ENCODE measurements around the gene CDKL1. TPM values are rescaled to one million over a fixed set of nuclear protein-coding genes. Genes with fewer than 3 reads are reported as not detected.

CDKL1 gene
- total and polyA plus RNA-seq, 2 of the 13 experiments (the other 11 are each of a cell fraction or from before 2014, with no cell fraction given): 4.4 to 5.1 TPM

- TF ChIP-seq, protein P1, sequence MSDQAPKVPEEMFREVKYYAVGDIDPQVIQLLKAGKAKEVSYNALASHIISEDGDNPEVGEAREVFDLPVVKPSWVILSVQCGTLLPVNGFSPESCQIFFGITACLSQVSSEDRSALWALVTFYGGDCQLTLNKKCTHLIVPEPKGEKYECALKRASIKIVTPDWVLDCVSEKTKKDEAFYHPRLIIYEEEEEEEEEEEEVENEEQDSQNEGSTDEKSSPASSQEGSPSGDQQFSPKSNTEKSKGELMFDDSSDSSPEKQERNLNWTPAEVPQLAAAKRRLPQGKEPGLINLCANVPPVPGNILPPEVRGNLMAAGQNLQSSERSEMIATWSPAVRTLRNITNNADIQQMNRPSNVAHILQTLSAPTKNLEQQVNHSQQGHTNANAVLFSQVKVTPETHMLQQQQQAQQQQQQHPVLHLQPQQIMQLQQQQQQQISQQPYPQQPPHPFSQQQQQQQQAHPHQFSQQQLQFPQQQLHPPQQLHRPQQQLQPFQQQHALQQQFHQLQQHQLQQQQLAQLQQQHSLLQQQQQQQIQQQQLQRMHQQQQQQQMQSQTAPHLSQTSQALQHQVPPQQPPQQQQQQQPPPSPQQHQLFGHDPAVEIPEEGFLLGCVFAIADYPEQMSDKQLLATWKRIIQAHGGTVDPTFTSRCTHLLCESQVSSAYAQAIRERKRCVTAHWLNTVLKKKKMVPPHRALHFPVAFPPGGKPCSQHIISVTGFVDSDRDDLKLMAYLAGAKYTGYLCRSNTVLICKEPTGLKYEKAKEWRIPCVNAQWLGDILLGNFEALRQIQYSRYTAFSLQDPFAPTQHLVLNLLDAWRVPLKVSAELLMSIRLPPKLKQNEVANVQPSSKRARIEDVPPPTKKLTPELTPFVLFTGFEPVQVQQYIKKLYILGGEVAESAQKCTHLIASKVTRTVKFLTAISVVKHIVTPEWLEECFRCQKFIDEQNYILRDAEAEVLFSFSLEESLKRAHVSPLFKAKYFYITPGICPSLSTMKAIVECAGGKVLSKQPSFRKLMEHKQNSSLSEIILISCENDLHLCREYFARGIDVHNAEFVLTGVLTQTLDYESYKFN (CRISPR knock-in tag; conservative IDR thresholded peaks at IDR 0.05): no peak
- TF ChIP-seq, protein P2, sequence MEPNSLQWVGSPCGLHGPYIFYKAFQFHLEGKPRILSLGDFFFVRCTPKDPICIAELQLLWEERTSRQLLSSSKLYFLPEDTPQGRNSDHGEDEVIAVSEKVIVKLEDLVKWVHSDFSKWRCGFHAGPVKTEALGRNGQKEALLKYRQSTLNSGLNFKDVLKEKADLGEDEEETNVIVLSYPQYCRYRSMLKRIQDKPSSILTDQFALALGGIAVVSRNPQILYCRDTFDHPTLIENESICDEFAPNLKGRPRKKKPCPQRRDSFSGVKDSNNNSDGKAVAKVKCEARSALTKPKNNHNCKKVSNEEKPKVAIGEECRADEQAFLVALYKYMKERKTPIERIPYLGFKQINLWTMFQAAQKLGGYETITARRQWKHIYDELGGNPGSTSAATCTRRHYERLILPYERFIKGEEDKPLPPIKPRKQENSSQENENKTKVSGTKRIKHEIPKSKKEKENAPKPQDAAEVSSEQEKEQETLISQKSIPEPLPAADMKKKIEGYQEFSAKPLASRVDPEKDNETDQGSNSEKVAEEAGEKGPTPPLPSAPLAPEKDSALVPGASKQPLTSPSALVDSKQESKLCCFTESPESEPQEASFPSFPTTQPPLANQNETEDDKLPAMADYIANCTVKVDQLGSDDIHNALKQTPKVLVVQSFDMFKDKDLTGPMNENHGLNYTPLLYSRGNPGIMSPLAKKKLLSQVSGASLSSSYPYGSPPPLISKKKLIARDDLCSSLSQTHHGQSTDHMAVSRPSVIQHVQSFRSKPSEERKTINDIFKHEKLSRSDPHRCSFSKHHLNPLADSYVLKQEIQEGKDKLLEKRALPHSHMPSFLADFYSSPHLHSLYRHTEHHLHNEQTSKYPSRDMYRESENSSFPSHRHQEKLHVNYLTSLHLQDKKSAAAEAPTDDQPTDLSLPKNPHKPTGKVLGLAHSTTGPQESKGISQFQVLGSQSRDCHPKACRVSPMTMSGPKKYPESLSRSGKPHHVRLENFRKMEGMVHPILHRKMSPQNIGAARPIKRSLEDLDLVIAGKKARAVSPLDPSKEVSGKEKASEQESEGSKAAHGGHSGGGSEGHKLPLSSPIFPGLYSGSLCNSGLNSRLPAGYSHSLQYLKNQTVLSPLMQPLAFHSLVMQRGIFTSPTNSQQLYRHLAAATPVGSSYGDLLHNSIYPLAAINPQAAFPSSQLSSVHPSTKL (CRISPR knock-in tag; IDR thresholded peaks at IDR 0.05): no peak
- TF ChIP-seq TBX2 (CRISPR knock-in tag; IDR thresholded peaks at IDR 0.05; ENCODE audit: borderline replicate concordance) (no peak), ZBTB8A (CRISPR knock-in tag; IDR thresholded peaks at IDR 0.05; ENCODE audit: borderline replicate concordance, low read depth) (no peak), HMGA1 (CRISPR knock-in tag; conservative IDR thresholded peaks at IDR 0.05) (no peak), SSRP1 (CRISPR knock-in tag; IDR thresholded peaks at IDR 0.05) (no peak), ATF7-NPFF (CRISPR knock-in tag; IDR thresholded peaks at IDR 0.05; ENCODE audit: low read depth) (peak; percentile 80; the same call in 1 of the 2 replicates), ATF7 (IDR thresholded peaks at IDR 0.05) (no peak), ATF7 (CRISPR knock-in tag; IDR thresholded peaks at IDR 0.05) (no peak), ZNF230 (CRISPR knock-in tag; IDR thresholded peaks at IDR 0.05) (no peak; the same call in 1 of the 2 replicates), IRX3 (CRISPR knock-in tag; IDR thresholded peaks at IDR 0.05; ENCODE audit: borderline replicate concordance, low read depth) (peak; percentile 51; the same call in 1 of the 2 replicates), AGO2 (optimal IDR thresholded peaks at IDR 0.05; ENCODE audit: low read depth, low read length) (peak; percentile 70), GATAD2A (CRISPR knock-in tag; IDR thresholded peaks at IDR 0.05) (no peak), CTCF (CRISPR knock-in tag; IDR thresholded peaks at IDR 0.05) (no peak; the same call in 1 of the 2 replicates), ZBTB3 (CRISPR knock-in tag; IDR thresholded peaks at IDR 0.05; ENCODE audit: borderline replicate concordance, low read depth) (0 out of 2 replicates have a peak, but pooled peaks have one; percentile 24), ZNF883 (CRISPR knock-in tag; IDR thresholded peaks at IDR 0.05; ENCODE audit: not compliant biosample characterization) (peak; percentile 75), ZNF891 (CRISPR knock-in tag; IDR thresholded peaks at IDR 0.05) (peak; percentile 14; the same call in 1 of the 2 replicates), ZBTB38 (CRISPR knock-in tag; IDR thresholded peaks at IDR 0.05) (peak; percentile 58), TBP (CRISPR knock-in tag; IDR thresholded peaks at IDR 0.05) (0 out of 2 replicates have a peak, but pooled peaks have one; percentile 50), ZNF792 (CRISPR knock-in tag; IDR thresholded peaks at IDR 0.05) (peak; percentile 29; the same call in 1 of the 2 replicates), TCF7L2 (IDR thresholded peaks at IDR 0.05; ENCODE audit: low read depth, low read length) (no peak), HIVEP1 (CRISPR knock-in tag; IDR thresholded peaks at IDR 0.05) (no peak)
Measured at GRCh38 chr14:50396631-50397389, at the start of gene CDKL1 (continued).
